Measurements from ENCODE around the gene UHRF1.

The UHRF1 gene

GRCh38 chr19:4984106-4984380 is 74.7 kb downstream of the UHRF1 start:
- no peaks in the 10 kb centered on the region for H3K27me3 ChIP-seq (ENCODE audit: control insufficient read depth in 1 of 2, insufficient read depth in 1 of 2, low read length in 2 of 2)
- no peak overlapping the region for H2AFZ ChIP-seq (ENCODE audit: low read depth, low read length)
- H3K4me2 ChIP-seq (ENCODE audit: low read length, poor library complexity, severe bottlenecking), result no peak overlapping the region

DNA sequence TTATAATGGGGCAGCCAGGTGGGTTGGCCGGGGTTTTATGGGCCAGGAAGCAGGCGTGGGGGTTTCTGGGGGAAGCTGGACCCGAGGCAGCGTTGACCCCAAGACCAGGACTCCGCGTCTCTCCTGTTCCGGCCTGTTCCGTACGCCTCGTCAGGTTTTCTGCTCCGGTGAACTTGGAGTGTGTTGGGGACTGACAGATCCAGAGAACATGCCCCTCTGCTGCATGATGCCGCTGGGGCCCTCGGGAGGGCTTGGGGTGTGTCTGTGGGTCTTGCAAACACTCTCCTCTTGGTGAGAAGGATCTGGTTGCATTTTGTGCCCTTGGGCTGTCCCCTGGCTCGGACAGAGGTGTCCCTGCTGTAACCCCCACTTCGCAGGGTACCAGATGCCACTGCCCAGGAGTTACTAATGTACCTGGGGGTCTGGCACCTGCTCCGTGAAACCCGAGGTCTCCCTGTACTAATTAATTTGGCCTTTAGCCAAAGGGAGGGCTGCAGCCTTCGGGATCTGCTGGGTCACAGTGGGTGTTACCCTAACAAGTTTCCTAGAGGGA is 75.2 kb downstream of the UHRF1 start:
- Histone ChIP-seq H3K79me1 (replicated peaks; ENCODE audit: low read length, poor library complexity, severe bottlenecking) (peaks cover 43% of the 10 kb centered on the region), H3K23ac (ENCODE audit: low read length in 2 of 2) (no peak overlapping the region), H2BK12ac (ENCODE audit: low read length in 2 of 2) (no peak overlapping the region), H3K9ac (ENCODE audit: low read length) (no peak overlapping the region), H3K4me3 (ENCODE audit: insufficient read depth in 1 of 2, low read depth in 1 of 2, low read length in 2 of 2) (no peak overlapping the region), H3K27ac (ENCODE audit: low read length, poor library complexity, severe bottlenecking) (no peak overlapping the region), H3K14ac (ENCODE audit: low read length in 2 of 2) (no peak overlapping the region), H2BK15ac (ENCODE audit: low read depth, poor library complexity, severe bottlenecking) (no peak overlapping the region), H3K9me3 (ENCODE audit: control insufficient read depth, low read length) (no peaks in the 10 kb centered on the region), H3K27me3 (ENCODE audit: control insufficient read depth in 1 of 2, insufficient read depth in 1 of 2, low read length in 2 of 2) (no peaks in the 10 kb centered on the region), H2BK5ac (ENCODE audit: low read depth, low read length, poor library complexity, severe bottlenecking) (no peak overlapping the region), H3K4ac (ENCODE audit: low read depth in 1 of 2, low read length in 2 of 2) (no peak overlapping the region), H2BK120ac (ENCODE audit: low read depth, low read length) (no peak overlapping the region), H3K4me1 (ENCODE audit: control insufficient read depth, insufficient read depth, low read depth, low read length) (peaks cover 62% of the 10 kb centered on the region), H2AFZ (ENCODE audit: low read depth, low read length) (no peak overlapping the region), H3K4me2 (ENCODE audit: low read length, poor library complexity, severe bottlenecking) (no peak overlapping the region), H3K36me3 (ENCODE audit: control insufficient read depth in 1 of 2, insufficient read depth in 2 of 2, low read depth in 1 of 2, low read length in 2 of 2) (peaks cover 3 to 41% of the 10 kb centered on the region in 2 experiments), H4K8ac (ENCODE audit: low read length) (no peak overlapping the region), H2AK5ac (ENCODE audit: low read length, severe bottlenecking) (no peak overlapping the region), H4K91ac (ENCODE audit: low read length) (no peak overlapping the region), H3K18ac (ENCODE audit: low read depth in 1 of 2, low read length in 2 of 2) (no peak overlapping the region)
- 89% methylated on average over 18 of the region's 18 CpGs for WGBS
- no peak for DNase-seq

More at GRCh38 chr19:4984106-4984380, 74.7 kb downstream of the UHRF1 start:
- Histone ChIP-seq H2BK15ac (ENCODE audit: low read depth, poor library complexity, severe bottlenecking) (no peak overlapping the region), H2BK5ac (ENCODE audit: low read depth, low read length, poor library complexity, severe bottlenecking) (no peak overlapping the region), H3K9me3 (ENCODE audit: control insufficient read depth, low read length) (no peaks in the 10 kb centered on the region), H2BK12ac (ENCODE audit: low read length in 2 of 2) (no peak overlapping the region), H4K8ac (ENCODE audit: low read length) (no peak overlapping the region), H3K18ac (ENCODE audit: low read depth in 1 of 2, low read length in 2 of 2) (no peak overlapping the region), H3K9ac (ENCODE audit: low read length) (no peak overlapping the region), H3K27ac (ENCODE audit: low read length, poor library complexity, severe bottlenecking) (no peak overlapping the region), H3K36me3 (ENCODE audit: control insufficient read depth in 1 of 2, insufficient read depth in 2 of 2, low read depth in 1 of 2, low read length in 2 of 2) (peaks cover 3 to 44% of the 10 kb centered on the region in 2 experiments), H3K79me1 (replicated peaks; ENCODE audit: low read length, poor library complexity, severe bottlenecking) (peaks cover 47% of the 10 kb centered on the region), H3K23ac (ENCODE audit: low read length in 2 of 2) (no peak overlapping the region), H3K4me3 (ENCODE audit: insufficient read depth in 1 of 2, low read depth in 1 of 2, low read length in 2 of 2) (no peak overlapping the region), H3K4me1 (ENCODE audit: control insufficient read depth, insufficient read depth, low read depth, low read length) (peaks cover 65% of the 10 kb centered on the region), H3K14ac (ENCODE audit: low read length in 2 of 2) (no peak overlapping the region), H2BK120ac (ENCODE audit: low read depth, low read length) (no peak overlapping the region), H4K91ac (ENCODE audit: low read length) (no peak overlapping the region), H3K4ac (ENCODE audit: low read depth in 1 of 2, low read length in 2 of 2) (no peak overlapping the region), H2AK5ac (ENCODE audit: low read length, severe bottlenecking) (no peak overlapping the region)
- WGBS, result 94% methylated on average over 7 of the region's 7 CpGs
- no peak for DNase-seq

DNA sequence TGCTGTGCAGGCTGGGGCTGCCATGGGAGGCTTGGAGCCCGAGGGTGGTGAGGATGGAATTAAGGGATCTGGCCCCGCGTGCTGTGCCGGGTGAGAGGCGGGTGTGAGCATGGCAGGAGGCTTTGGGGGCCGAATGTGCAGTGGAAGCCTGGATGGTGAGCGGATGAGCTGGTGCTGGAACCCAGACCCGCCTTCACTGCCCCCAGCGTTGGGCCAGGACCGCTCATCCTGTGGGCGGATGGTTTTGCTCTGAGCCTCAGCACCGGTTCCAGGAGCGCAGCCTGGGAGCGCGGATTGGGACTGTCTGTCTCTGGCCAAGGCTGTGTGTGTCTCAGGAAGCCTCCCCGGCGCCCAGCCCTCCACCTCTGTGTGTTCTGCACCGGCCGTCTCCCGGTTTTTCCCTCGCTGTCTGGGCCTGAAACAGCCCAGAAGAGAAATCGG is 76.3 kb downstream of the UHRF1 start:
- Histone ChIP-seq H4K91ac (ENCODE audit: low read length) (peak overlapping the region; percentile 35), H3K4me2 (ENCODE audit: low read length, poor library complexity, severe bottlenecking) (no peak overlapping the region), H2AFZ (ENCODE audit: low read depth, low read length) (no peak overlapping the region), H2BK5ac (ENCODE audit: low read depth, low read length, poor library complexity, severe bottlenecking) (no peak overlapping the region), H3K27me3 (ENCODE audit: control insufficient read depth in 1 of 2, insufficient read depth in 1 of 2, low read length in 2 of 2) (no peaks in the 10 kb centered on the region), H3K23ac (ENCODE audit: low read length in 2 of 2) (no peak overlapping the region), H3K4me1 (ENCODE audit: control insufficient read depth, insufficient read depth, low read depth, low read length) (peaks cover 63% of the 10 kb centered on the region), H3K18ac (ENCODE audit: low read depth in 1 of 2, low read length in 2 of 2) (no peak overlapping the region), H3K9ac (ENCODE audit: low read length) (peak overlapping the region; percentile 18), H2AK5ac (ENCODE audit: low read length, severe bottlenecking) (no peak overlapping the region), H3K4me3 (ENCODE audit: insufficient read depth in 1 of 2, low read depth in 1 of 2, low read length in 2 of 2) (no peak overlapping the region), H2BK120ac (ENCODE audit: low read depth, low read length) (no peak overlapping the region), H3K9me3 (ENCODE audit: control insufficient read depth, low read length) (no peaks in the 10 kb centered on the region), H2BK15ac (ENCODE audit: low read depth, poor library complexity, severe bottlenecking) (no peak overlapping the region), H3K27ac (ENCODE audit: low read length, poor library complexity, severe bottlenecking) (no peak overlapping the region), H3K4ac (ENCODE audit: low read depth in 1 of 2, low read length in 2 of 2) (no peak overlapping the region), H3K79me1 (replicated peaks; ENCODE audit: low read length, poor library complexity, severe bottlenecking) (peaks cover 45% of the 10 kb centered on the region), H2BK12ac (ENCODE audit: low read length in 2 of 2) (no peak overlapping the region), H3K36me3 (ENCODE audit: control insufficient read depth in 1 of 2, insufficient read depth in 2 of 2, low read depth in 1 of 2, low read length in 2 of 2) (peaks cover 3 to 41% of the 10 kb centered on the region in 2 experiments), H4K8ac (ENCODE audit: low read length) (no peak overlapping the region), H3K14ac (ENCODE audit: low read length in 2 of 2) (no peak overlapping the region)
- no peak for DNase-seq
- 88% methylated on average over 22 of the region's 22 CpGs for WGBS

GRCh38 chr19:4986056-4986455 is 76.8 kb downstream of the UHRF1 start:
- Histone ChIP-seq H2BK120ac (ENCODE audit: low read depth, low read length) (no peak overlapping the region), H2BK5ac (ENCODE audit: low read depth, low read length, poor library complexity, severe bottlenecking) (no peak overlapping the region), H2BK15ac (ENCODE audit: low read depth, poor library complexity, severe bottlenecking) (peak overlapping the region; percentile 40), H3K4ac (ENCODE audit: low read depth in 1 of 2, low read length in 2 of 2) (no peak overlapping the region), H4K8ac (ENCODE audit: low read length) (no peak overlapping the region), H2AFZ (ENCODE audit: low read depth, low read length) (no peak overlapping the region), H3K79me1 (replicated peaks; ENCODE audit: low read length, poor library complexity, severe bottlenecking) (peaks cover 43% of the 10 kb centered on the region), H3K9ac (ENCODE audit: low read length) (peak overlapping the region; percentile 18), H3K27ac (ENCODE audit: low read length, poor library complexity, severe bottlenecking) (no peak overlapping the region), H3K4me1 (ENCODE audit: control insufficient read depth, insufficient read depth, low read depth, low read length) (peaks cover 59% of the 10 kb centered on the region), H3K14ac (ENCODE audit: low read length in 2 of 2) (no peak overlapping the region), H3K4me3 (ENCODE audit: insufficient read depth in 1 of 2, low read depth in 1 of 2, low read length in 2 of 2) (no peak overlapping the region), H3K27me3 (ENCODE audit: control insufficient read depth in 1 of 2, insufficient read depth in 1 of 2, low read length in 2 of 2) (no peaks in the 10 kb centered on the region), H4K91ac (ENCODE audit: low read length) (no peak overlapping the region), H2AK5ac (ENCODE audit: low read length, severe bottlenecking) (no peak overlapping the region), H2BK12ac (ENCODE audit: low read length in 2 of 2) (no peak overlapping the region), H3K9me3 (ENCODE audit: control insufficient read depth, low read length) (no peaks in the 10 kb centered on the region), H3K23ac (ENCODE audit: low read length in 2 of 2) (no peak overlapping the region), H3K4me2 (ENCODE audit: low read length, poor library complexity, severe bottlenecking) (no peak overlapping the region), H3K18ac (ENCODE audit: low read depth in 1 of 2, low read length in 2 of 2) (no peak overlapping the region), H3K36me3 (ENCODE audit: control insufficient read depth in 1 of 2, insufficient read depth in 2 of 2, low read depth in 1 of 2, low read length in 2 of 2) (peaks cover 3 to 41% of the 10 kb centered on the region in 2 experiments)
- no peak for DNase-seq
- 94% methylated on average over 19 of the region's 19 CpGs for WGBS
